ENCODE measurements around the gene SMCP. TPM values are rescaled to one million over a fixed set of nuclear protein-coding genes. Genes with fewer than 3 reads are reported as not detected.

SMCP gene
- total RNA-seq, 4 donors from 2014 or later = not detected

- no peak overlapping the region for H3K27ac ChIP-seq
- no peaks in the 10 kb centered on the region for H3K4me1 ChIP-seq
- intact Hi-C loops (cut with DNase I; ENCODE audit: low total_unique reads) = no loop called here
- no peak for DNase-seq
- no peaks in the 10 kb centered on the region for H3K9me3 ChIP-seq
- no peaks in the 10 kb centered on the region for H3K36me3 ChIP-seq
- no peak overlapping the region for H3K4me3 ChIP-seq
- no peaks in the 10 kb centered on the region for H3K27me3 ChIP-seq
- no peak for TF ChIP-seq CTCF (IDR thresholded peaks at IDR 0.05)
These were observed 31.1 kb downstream of the SMCP start for GRCh38 chr1:152909206-152909605.

- no peak for DNase-seq
- intact Hi-C loops (cut with DNase I; ENCODE audit: low total_unique reads) = no loop called here
These were observed 34.3 kb downstream of the SMCP start for GRCh38 chr1:152912471-152912870.

GRCh38 chr1:152912900-152913299 lies 34.8 kb downstream of the SMCP start:
- intact Hi-C loops (cut with DNase I; ENCODE audit: low total_unique reads) = no loop called here
- no peak overlapping the region for H3K27ac ChIP-seq
- no peak for TF ChIP-seq POLR2A (IDR thresholded peaks at IDR 0.05)
- TF ChIP-seq CTCF (IDR thresholded peaks at IDR 0.05) = no peak
- no peak overlapping the region for H3K4me3 ChIP-seq
- DNase-seq = no peak
- no peaks in the 10 kb centered on the region for H3K4me1 ChIP-seq
- no peaks in the 10 kb centered on the region for H3K36me3 ChIP-seq
- H3K27me3 ChIP-seq = no peaks in the 10 kb centered on the region
- no peaks in the 10 kb centered on the region for H3K9me3 ChIP-seq

More at GRCh38 chr1:152912471-152912870, 34.3 kb downstream of the SMCP start:
- H3K27me3 ChIP-seq = no peaks in the 10 kb centered on the region
- H3K4me3 ChIP-seq = no peak overlapping the region
- no peaks in the 10 kb centered on the region for H3K36me3 ChIP-seq
- TF ChIP-seq POLR2A (IDR thresholded peaks at IDR 0.05) = no peak
- no peak for TF ChIP-seq CTCF (IDR thresholded peaks at IDR 0.05)
- H3K27ac ChIP-seq = no peak overlapping the region
- H3K9me3 ChIP-seq = no peaks in the 10 kb centered on the region
- H3K4me1 ChIP-seq = no peaks in the 10 kb centered on the region

GRCh38 chr1:152917794-152918193 lies 39.7 kb downstream of the SMCP start:
- Histone ChIP-seq H3K27ac (no peak overlapping the region), H3K9me3 (no peaks in the 10 kb centered on the region), H3K27me3 (no peaks in the 10 kb centered on the region), H3K4me1 (no peaks in the 10 kb centered on the region), H3K36me3 (no peaks in the 10 kb centered on the region), H3K4me3 (no peak overlapping the region)
- intact Hi-C loops (cut with DNase I; ENCODE audit: low total_unique reads) = no loop called here
- DNase-seq = no peak
- TF ChIP-seq CTCF (IDR thresholded peaks at IDR 0.05) = no peak
- TF ChIP-seq POLR2A (IDR thresholded peaks at IDR 0.05) = no peak

- no peak for DNase-seq
- TF ChIP-seq CTCF (IDR thresholded peaks at IDR 0.05) (no peak), POLR2A (IDR thresholded peaks at IDR 0.05) (no peak)
- Histone ChIP-seq H3K4me3 (no peak overlapping the region), H3K27me3 (no peaks in the 10 kb centered on the region), H3K9me3 (no peaks in the 10 kb centered on the region), H3K36me3 (no peaks in the 10 kb centered on the region), H3K27ac (no peak overlapping the region), H3K4me1 (no peaks in the 10 kb centered on the region)
- intact Hi-C loops (cut with DNase I; ENCODE audit: low total_unique reads) = no loop called here
These were observed 40.9 kb downstream of the SMCP start for GRCh38 chr1:152919071-152919470.
